Measurements from ENCODE around the gene PXDN.

Gene PXDN

GRCh38 chr2:1663621-1664020, 80.7 kb downstream of the PXDN start:
- no peak for DNase-seq (ENCODE audit: low read depth)

DNA sequence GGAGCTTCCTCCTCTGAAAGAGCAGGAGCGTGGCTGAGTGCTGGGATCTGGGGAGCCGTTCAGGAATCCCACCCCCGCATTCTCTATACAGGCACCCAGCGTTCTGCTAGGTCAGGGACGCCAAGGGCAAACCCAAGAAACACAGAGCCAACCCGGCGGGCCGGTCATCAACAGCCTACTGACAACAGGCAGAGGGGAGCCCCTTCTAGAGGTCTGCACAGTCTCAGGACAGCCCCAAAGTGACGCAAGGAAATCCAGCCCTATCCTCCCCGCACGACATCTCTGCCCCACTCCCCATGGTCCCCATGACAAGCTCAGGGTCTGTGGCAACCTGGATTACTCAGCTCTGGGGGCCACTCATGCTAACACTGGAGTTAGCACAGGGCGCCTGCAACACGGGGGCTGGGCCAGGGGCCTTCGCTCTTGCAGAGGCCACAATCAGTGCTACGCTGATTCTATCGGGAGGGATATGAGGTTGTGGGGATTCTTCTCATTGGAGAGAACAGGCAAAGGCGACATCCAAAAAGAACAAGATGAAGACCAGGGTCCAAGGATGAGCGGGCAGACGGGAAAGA, 81.6 kb downstream of the PXDN start:
- DNase-seq (ENCODE audit: low read depth): no peak

- DNase-seq (ENCODE audit: low read depth): no peak
Measured at GRCh38 chr2:1661891-1662605, 82.3 kb downstream of the PXDN start.

- no peak for DNase-seq (ENCODE audit: low read depth)
Measured at GRCh38 chr2:1660656-1661640, 83.4 kb downstream of the PXDN start.

GRCh38 chr2:1659951-1660565, 84.3 kb downstream of the PXDN start:
- no peak for DNase-seq (ENCODE audit: low read depth)

DNA sequence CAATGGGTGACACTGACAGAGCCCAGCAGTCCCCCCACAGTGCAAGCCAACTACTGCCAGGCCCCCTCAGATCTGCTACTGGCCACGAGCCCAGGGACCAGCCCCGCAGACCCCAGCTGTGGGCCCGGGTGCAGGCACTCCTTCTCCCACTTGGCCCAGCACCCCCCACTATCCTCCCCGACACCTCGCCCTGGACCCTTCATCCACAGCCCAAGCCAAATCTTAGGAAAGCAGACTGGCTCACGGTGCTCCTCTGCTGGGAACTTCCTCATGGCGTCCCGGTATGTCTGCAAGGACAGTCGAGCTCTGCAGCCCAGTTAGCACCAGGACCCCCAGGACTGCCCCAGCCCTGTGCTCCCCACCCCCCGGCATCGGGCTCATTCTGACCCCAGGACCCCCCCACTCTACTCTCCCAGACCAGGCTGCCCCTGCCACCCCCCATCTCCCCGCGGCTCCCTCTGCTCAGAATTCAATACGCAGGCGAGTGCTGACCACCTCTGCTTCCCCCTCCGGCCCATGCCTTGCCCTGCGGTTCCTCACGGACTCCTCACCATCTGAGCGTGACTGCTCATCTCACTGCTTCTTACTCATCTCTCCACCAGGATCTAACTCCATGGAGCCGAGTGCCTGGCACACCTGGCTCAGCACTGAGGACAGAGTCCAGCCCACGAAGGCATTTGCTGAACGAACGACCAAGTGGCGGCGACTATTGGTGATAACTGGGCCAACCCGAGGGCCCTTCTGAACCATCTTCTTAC, 85.7 kb downstream of the PXDN start:
- DNase-seq (ENCODE audit: low read depth): no peak

GRCh38 chr2:1656961-1657841, 87.1 kb downstream of the PXDN start:
- no peak for DNase-seq (ENCODE audit: low read depth)

- DNase-seq (ENCODE audit: low read depth): no peak
Measured at GRCh38 chr2:1656326-1656960, 87.9 kb downstream of the PXDN start.

GRCh38 chr2:1655461-1655860, 88.9 kb downstream of the PXDN start:
- no peak for DNase-seq (ENCODE audit: low read depth)

GRCh38 chr2:1654696-1655374, 89.5 kb downstream of the PXDN start:
- no peak for DNase-seq (ENCODE audit: low read depth)

GRCh38 chr2:1653956-1654695, 90.2 kb downstream of the PXDN start:
- peak; percentile 48 for DNase-seq (ENCODE audit: low read depth)

- peak; percentile 17 for DNase-seq (ENCODE audit: low read depth)
Measured at GRCh38 chr2:1652034-1652790, 92.1 kb downstream of the PXDN start.

DNA sequence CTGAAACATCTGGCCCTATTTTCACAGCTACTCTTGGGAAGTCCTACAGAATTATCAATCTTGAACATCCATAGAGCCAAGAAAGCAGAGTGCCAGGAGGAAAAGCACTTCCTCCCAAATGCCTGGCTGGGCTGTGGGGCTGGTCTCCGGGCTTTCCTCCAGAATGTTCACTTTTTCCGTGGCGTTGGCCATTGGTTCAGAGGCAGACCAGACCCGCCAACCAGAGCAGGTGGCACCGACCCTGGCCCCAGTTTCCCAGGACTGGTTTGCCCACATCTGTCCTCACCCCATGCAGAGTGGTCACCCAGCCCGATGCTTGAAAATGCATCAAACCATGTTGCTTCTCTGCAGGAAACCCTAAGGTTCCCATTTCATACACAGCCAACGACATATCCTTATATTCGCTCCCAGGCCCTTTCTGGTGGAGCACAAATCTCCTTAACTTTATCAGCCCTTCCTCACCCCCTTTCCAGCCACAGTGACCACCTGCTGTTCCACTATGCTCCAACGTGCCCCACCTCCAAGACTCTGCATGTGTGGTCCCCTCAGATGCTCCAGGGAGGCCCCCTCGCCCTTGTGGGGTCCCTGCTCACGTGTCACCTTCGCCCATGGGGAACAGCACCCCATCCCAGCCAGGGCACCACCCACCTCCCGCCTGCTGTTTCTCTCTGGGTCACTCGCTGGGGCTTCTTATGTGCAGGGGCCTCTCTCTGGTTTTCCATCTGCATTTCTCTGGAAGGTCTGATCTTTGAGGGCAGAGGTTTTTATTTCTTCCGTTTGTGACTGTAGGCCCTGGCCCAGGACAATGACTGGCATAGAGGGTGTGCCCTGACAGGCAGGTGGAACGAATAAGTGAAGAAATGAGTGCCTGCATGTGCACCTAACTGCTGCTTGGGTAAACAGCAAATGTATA, 92.9 kb downstream of the PXDN start:
- no peak for DNase-seq (ENCODE audit: low read depth)

GRCh38 chr2:1650085-1650872, 94.0 kb downstream of the PXDN start:
- no peak for DNase-seq (ENCODE audit: low read depth)

DNA sequence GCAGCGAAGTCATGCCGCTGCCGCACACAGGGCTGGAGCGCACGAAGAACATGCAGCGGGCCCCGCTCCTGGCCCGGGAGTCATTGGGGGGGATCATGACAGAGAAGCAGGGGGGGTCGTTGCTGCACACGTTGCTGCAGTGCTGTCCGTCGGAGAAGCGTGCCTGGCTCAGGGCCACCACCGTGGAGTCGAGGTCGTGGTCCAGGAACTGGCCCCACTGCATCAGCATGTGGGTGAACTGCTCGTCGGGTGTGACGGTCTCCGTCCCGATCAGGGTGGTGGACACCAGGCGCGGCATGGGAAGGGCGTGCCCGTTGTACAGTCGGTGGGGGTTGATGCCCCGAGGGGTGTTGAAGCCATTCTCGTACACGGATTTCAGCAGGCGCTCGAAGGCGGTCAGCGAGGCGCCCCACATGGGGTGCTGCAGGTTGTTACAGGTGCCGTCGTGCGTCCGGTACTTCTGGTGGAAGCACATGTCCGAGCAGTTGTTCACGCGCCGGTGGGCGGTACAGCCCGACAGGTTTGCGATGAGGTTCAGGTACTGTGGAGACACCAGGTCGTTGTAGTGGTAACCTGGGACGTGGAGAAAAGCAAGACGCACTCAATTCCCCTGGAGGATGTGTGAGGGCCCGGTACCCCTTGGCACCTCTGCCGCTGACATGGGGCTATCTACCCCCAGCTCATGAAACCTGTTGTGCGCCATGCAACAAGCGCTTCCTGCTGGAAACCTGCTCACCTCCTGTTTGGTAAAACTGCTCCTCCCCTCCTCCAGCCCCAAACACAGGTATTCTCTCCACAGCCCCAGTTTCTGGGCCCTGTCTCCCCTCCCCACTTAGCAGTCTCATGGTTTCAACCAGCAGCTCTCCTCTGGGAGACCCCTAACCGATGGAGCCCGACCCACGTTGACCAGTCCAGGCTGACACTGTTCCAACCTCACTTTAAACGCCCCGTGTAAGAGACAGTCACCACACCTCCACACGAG, 94.9 kb downstream of the PXDN start:
- DNase-seq (ENCODE audit: low read depth): no peak

All from stromal cell of bone marrow (primary cell).